CD4-positive, alpha-beta memory T cell (primary cell): ENCODE measurements around the gene CAMTA1. TPM values are rescaled to one million over a fixed set of nuclear protein-coding genes. Genes with fewer than 3 reads are reported as not detected.

Experiments
- CTCF ChIA-PET: fragments of 350-600 bp; sonication (Branson Sonifier 250); formaldehyde crosslinking; loops from one replicate; lab custom pipeline; 2021; ENCODE audit warnings: inconsistent platforms; ENCODE audit not compliant: partially characterized antibody; lab: Charles Lee
- POLR2A ChIA-PET: fragments of 350-600 bp; sonication (Branson Sonifier 250); formaldehyde crosslinking; loops from one replicate; lab custom pipeline; 2021; ENCODE audit not compliant: partially characterized antibody; lab: Charles Lee
- DNase-seq, 5 donors: peaks; one replicate each; pipeline versions ENCODE4 v3.0.0 to v3.0.0-alpha.2; 2020 to 2022; ENCODE audit warnings: mixed read lengths in 1 of 5
- H3K27ac ChIP-seq: one replicate; pipeline ENCODE4 v1.7.0; 2013; ENCODE audit warnings: low read depth, low read length
- H3K27me3 ChIP-seq: 2 replicates; pipeline ENCODE4 v1.7.0; 2013; ENCODE audit warnings: mild to moderate bottlenecking, low read length, moderate library complexity; ENCODE audit not compliant: insufficient read depth
- H3K36me3 ChIP-seq: 2 replicates; pipeline ENCODE4 v1.7.0; 2013; ENCODE audit warnings: mild to moderate bottlenecking, low read length, moderate library complexity; ENCODE audit not compliant: insufficient read depth
- H3K4me1 ChIP-seq: 2 replicates; pipeline ENCODE4 v1.7.0; 2013; ENCODE audit warnings: mild to moderate bottlenecking, low read length, moderate library complexity; ENCODE audit not compliant: insufficient read depth
- H3K4me3 ChIP-seq, 2 donors: one replicate each; pipeline ENCODE4 v1.7.0; 2013; ENCODE audit warnings: low read length in 2 of 2, mild to moderate bottlenecking in 1 of 2
- H3K9me3 ChIP-seq, 2 donors: one replicate each; pipeline ENCODE4 v1.7.0; 2013; ENCODE audit warnings: low read length in 2 of 2, control low read depth in 1 of 2; ENCODE audit not compliant: control insufficient read depth in 1 of 2
- H3K27ac Mint-ChIP-seq, 7 donors: one replicate each; pipeline ENCODE4 v1.8.0; 2020 to 2021; ENCODE audit warnings: mixed read lengths in 7 of 7, mild to moderate bottlenecking in 6 of 7, inconsistent platforms in 3 of 7, moderate library complexity in 3 of 7
- H3K27me3 Mint-ChIP-seq, 2 donors: one replicate each; pipeline ENCODE4 v1.8.0; 2020 to 2021; ENCODE audit warnings: mixed read lengths in 2 of 2
- H3K36me3 Mint-ChIP-seq, 2 donors: one replicate each; pipeline ENCODE4 v1.8.0; 2020 to 2021; ENCODE audit warnings: mixed read lengths in 2 of 2, inconsistent platforms in 1 of 2, mild to moderate bottlenecking in 1 of 2
- H3K4me1 Mint-ChIP-seq, 4 donors: one replicate each; pipeline ENCODE4 v1.8.0; 2020 to 2021; ENCODE audit warnings: mixed read lengths in 4 of 4, mild to moderate bottlenecking in 1 of 4
- H3K4me3 Mint-ChIP-seq, 8 donors: one replicate each; pipeline ENCODE4 v1.8.0; 2020 to 2021; ENCODE audit warnings: mixed read lengths in 8 of 8, mild to moderate bottlenecking in 7 of 8, moderate library complexity in 6 of 8, inconsistent platforms in 3 of 8
- H3K9me3 Mint-ChIP-seq, 8 donors: one replicate each; pipeline ENCODE4 v1.8.0; 2020 to 2021; ENCODE audit warnings: mixed read lengths in 8 of 8, mild to moderate bottlenecking in 5 of 8, inconsistent platforms in 3 of 8, moderate library complexity in 1 of 8
- intact Hi-C: fragments of 100-400 bp; cut with micrococcal nuclease; formaldehyde crosslinking; loops from one replicate; pipeline ENCODE4 v1.15.1; 2023
- polyA plus RNA-seq, 2 donors: library from polyadenylated mRNA; unstranded; fragments of 300-500 nt; fragmentation: Illumina TruSeq; gene quantifications; one replicate each; pipeline ENCODE4 v1.2.3, GENCODE V29; 2021
- total RNA-seq, 2 experiments: library from RNA; stranded (reverse); gene quantifications; one replicate each; pipeline ENCODE4 v1.2.3, GENCODE V29; 2021

The CAMTA1 gene
- total and polyA plus RNA-seq, 4 experiments from 2014 or later = 39.1 to 118 (median 59.9) TPM

- ChIA-PET CTCF (no interaction called here), POLR2A (no interaction called here)
- DNase-seq = no peak
- Mint-ChIP-seq H3K27me3 (peaks cover 15 to 39% of the 10 kb centered on the region in 2 donors), H3K9me3 (no peaks in the 10 kb centered on the region), H3K4me1 (no peaks in the 10 kb centered on the region), H3K27ac (no peak overlapping the region), H3K36me3 (no peaks in the 10 kb centered on the region), H3K4me3 (no peak overlapping the region)
- H3K4me3 ChIP-seq = no peak overlapping the region
- H3K36me3 ChIP-seq = no peaks in the 10 kb centered on the region
- H3K27me3 ChIP-seq = no peaks in the 10 kb centered on the region
- H3K4me1 ChIP-seq = no peaks in the 10 kb centered on the region
- no peaks in the 10 kb centered on the region for H3K9me3 ChIP-seq
- H3K27ac ChIP-seq = no peak overlapping the region
- intact Hi-C loops = no loop called here
Measured at GRCh38 chr1:7632681-7633080, 847.4 kb downstream of the CAMTA1 start.

- CTCF ChIA-PET = no interaction called here
- POLR2A ChIA-PET = no interaction called here
- H3K4me1 ChIP-seq = no peaks in the 10 kb centered on the region
- H3K36me3 ChIP-seq = no peaks in the 10 kb centered on the region
- no peaks in the 10 kb centered on the region for H3K4me1 Mint-ChIP-seq
- no peak for DNase-seq
- H3K27ac ChIP-seq = no peak overlapping the region
- intact Hi-C loops = no loop called here
- no peaks in the 10 kb centered on the region for H3K27me3 ChIP-seq
- H3K9me3 ChIP-seq = no peaks in the 10 kb centered on the region
- peaks cover 15 to 32% of the 10 kb centered on the region in 2 donors for H3K27me3 Mint-ChIP-seq
- no peak overlapping the region for H3K27ac Mint-ChIP-seq
- no peaks in the 10 kb centered on the region for H3K36me3 Mint-ChIP-seq
- H3K4me3 Mint-ChIP-seq = no peak overlapping the region
- no peak overlapping the region for H3K4me3 ChIP-seq
- no peaks in the 10 kb centered on the region for H3K9me3 Mint-ChIP-seq
Measured at GRCh38 chr1:7633506-7634245, 848.4 kb downstream of the CAMTA1 start.

- H3K9me3 Mint-ChIP-seq = no peaks in the 10 kb centered on the region
- H3K27ac Mint-ChIP-seq = no peak overlapping the region
- H3K27ac ChIP-seq = no peak overlapping the region
- no peaks in the 10 kb centered on the region for H3K36me3 ChIP-seq
- no peak overlapping the region for H3K4me3 Mint-ChIP-seq
- H3K27me3 Mint-ChIP-seq = peaks cover 12 to 28% of the 10 kb centered on the region in 2 donors
- intact Hi-C loops = no loop called here
- DNase-seq = no peak
- H3K4me3 ChIP-seq = no peak overlapping the region
- POLR2A ChIA-PET = no interaction called here
- no peaks in the 10 kb centered on the region for H3K36me3 Mint-ChIP-seq
- H3K4me1 Mint-ChIP-seq = no peaks in the 10 kb centered on the region
- no peaks in the 10 kb centered on the region for H3K4me1 ChIP-seq
- CTCF ChIA-PET = no interaction called here
- H3K27me3 ChIP-seq = no peaks in the 10 kb centered on the region
- no peaks in the 10 kb centered on the region for H3K9me3 ChIP-seq
Measured at GRCh38 chr1:7634546-7635240, 849.4 kb downstream of the CAMTA1 start.

- H3K36me3 Mint-ChIP-seq = no peaks in the 10 kb centered on the region
- Histone ChIP-seq H3K36me3 (no peaks in the 10 kb centered on the region), H3K4me1 (no peaks in the 10 kb centered on the region), H3K27me3 (no peaks in the 10 kb centered on the region), H3K4me3 (no peak overlapping the region), H3K27ac (no peak overlapping the region), H3K9me3 (no peaks in the 10 kb centered on the region)
- H3K9me3 Mint-ChIP-seq = no peaks in the 10 kb centered on the region
- no peaks in the 10 kb centered on the region for H3K4me1 Mint-ChIP-seq
- H3K27me3 Mint-ChIP-seq = peaks cover 10 to 17% of the 10 kb centered on the region in 2 donors
- no peak for DNase-seq
- ChIA-PET CTCF (interaction anchor here (3.2 kb wide), 1 partner anchor 11 kb away, joined by 15 read pairs; no protein-coding TSS in a partner anchor), POLR2A (no interaction called here)
- H3K27ac Mint-ChIP-seq = peak overlapping the region in 1 of 7 donors; percentile 10
- intact Hi-C loops = no loop called here
- H3K4me3 Mint-ChIP-seq = no peak overlapping the region
Measured at GRCh38 chr1:7636795-7637526, 851.7 kb downstream of the CAMTA1 start.

- no peak for DNase-seq
- H3K27me3 Mint-ChIP-seq = peaks cover 8 to 11% of the 10 kb centered on the region in 2 donors
- no peaks in the 10 kb centered on the region for H3K9me3 ChIP-seq
- H3K27me3 ChIP-seq = no peaks in the 10 kb centered on the region
- H3K27ac ChIP-seq = no peak overlapping the region
- H3K4me3 Mint-ChIP-seq = no peak overlapping the region
- no peaks in the 10 kb centered on the region for H3K9me3 Mint-ChIP-seq
- ChIA-PET POLR2A (no interaction called here), CTCF (interaction anchor here (3.2 kb wide), 1 partner anchor 10 kb away, joined by 15 read pairs; no protein-coding TSS in a partner anchor)
- intact Hi-C loops = no loop called here
- H3K4me1 ChIP-seq = no peaks in the 10 kb centered on the region
- H3K4me3 ChIP-seq = no peak overlapping the region
- H3K4me1 Mint-ChIP-seq = no peaks in the 10 kb centered on the region
- H3K27ac Mint-ChIP-seq = no peak overlapping the region
- H3K36me3 ChIP-seq = no peaks in the 10 kb centered on the region
- no peaks in the 10 kb centered on the region for H3K36me3 Mint-ChIP-seq
Measured at GRCh38 chr1:7638078-7638477, 852.8 kb downstream of the CAMTA1 start.

- peaks cover 0 to 2% (median 0%) of the 10 kb centered on the region in 4 donors for H3K4me1 Mint-ChIP-seq
- H3K9me3 Mint-ChIP-seq = no peaks in the 10 kb centered on the region
- POLR2A ChIA-PET = no interaction called here
- no peaks in the 10 kb centered on the region for H3K27me3 ChIP-seq
- H3K36me3 Mint-ChIP-seq = no peaks in the 10 kb centered on the region
- no peak overlapping the region for H3K4me3 ChIP-seq
- no peaks in the 10 kb centered on the region for H3K36me3 ChIP-seq
- H3K9me3 ChIP-seq = no peaks in the 10 kb centered on the region
- no peak overlapping the region for H3K27ac ChIP-seq
- no peak overlapping the region for H3K4me3 Mint-ChIP-seq
- no peak overlapping the region for H3K27ac Mint-ChIP-seq
- no peaks in the 10 kb centered on the region for H3K27me3 Mint-ChIP-seq
- H3K4me1 ChIP-seq = no peaks in the 10 kb centered on the region
- DNase-seq = no peak
- intact Hi-C loops = no loop called here
- CTCF ChIA-PET = interaction anchor here (3.2 kb wide), 1 partner anchor 9 kb away, joined by 15 read pairs; no protein-coding TSS in a partner anchor
Measured at GRCh38 chr1:7639435-7640131, 854.3 kb downstream of the CAMTA1 start.
